ES-I3 (cell line): Measurements from ENCODE around the gene NIP7.
"Not testable (repeated sequence)": the region's sequence is repeated elsewhere in the genome, so short reads cannot be mapped to it uniquely, and the experiment has no call there.

Source experiments
- H3K36me3 ChIP-seq: 2 replicates; pipeline ENCODE4 v1.6.1; 2013; ENCODE audit warnings: mild to moderate bottlenecking, low read length, control low read depth, moderate library complexity; ENCODE audit not compliant: insufficient read depth
- H3K4me1 ChIP-seq: 2 replicates; pipeline ENCODE4 v1.6.1; 2013; ENCODE audit warnings: mild to moderate bottlenecking, control low read depth, low read length; ENCODE audit not compliant: insufficient read depth
- H3K9ac ChIP-seq: 2 replicates; pipeline ENCODE4 v1.6.1; 2013; ENCODE audit warnings: low read depth, mild to moderate bottlenecking, low read length, moderate library complexity
- H3K9me3 ChIP-seq: 2 replicates; pipeline ENCODE4 v1.6.1; 2013; ENCODE audit warnings: mild to moderate bottlenecking, low read length, moderate library complexity; ENCODE audit not compliant: control insufficient read depth, insufficient read depth

Gene NIP7

DNA sequence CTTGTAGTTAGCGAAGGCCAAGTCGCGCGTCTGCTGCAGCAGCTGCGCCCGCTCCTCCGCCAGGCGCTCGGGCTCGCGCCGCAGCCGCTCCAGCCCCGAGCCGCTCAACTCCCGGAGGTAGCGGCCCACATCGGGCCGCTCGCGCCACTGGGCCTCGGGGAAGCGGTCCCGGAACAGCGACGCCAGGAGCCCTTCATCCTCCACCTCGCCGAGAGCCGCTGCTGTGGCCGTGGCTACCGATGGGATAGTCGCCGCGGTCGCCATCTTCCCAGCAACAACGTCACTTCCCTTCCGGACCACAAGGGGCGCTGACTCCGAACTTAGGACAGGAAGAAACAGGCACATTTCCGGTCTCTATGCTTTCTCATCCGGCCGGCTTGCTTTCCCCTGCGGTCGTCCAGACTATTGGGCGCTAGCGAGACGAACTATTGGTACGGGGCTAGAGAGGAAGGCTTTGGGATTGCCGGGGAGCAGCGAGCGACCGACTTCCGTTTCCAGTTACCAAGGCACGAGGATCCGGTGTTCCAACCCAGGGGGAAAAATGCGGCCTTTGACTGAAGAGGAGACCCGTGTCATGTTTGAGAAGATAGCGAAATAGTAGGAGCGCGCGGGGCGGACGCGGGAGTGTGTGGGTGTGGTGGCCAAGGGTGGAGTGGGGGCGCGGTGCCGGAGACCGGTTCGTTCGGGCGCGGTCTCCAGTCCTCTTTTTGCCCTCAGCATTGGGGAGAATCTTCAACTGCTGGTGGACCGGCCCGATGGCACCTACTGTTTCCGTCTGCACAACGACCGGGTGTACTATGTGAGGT, at the start of gene NIP7, which contains the start of gene COG8:
Gene NIP7, plus strand, starts transcription at position 484 of the 806 bp plus-strand sequence. Its CDS starts 58 bp downstream, at position 542.
Gene COG8, minus strand, starts transcription at position 276 of the 806 bp plus-strand sequence. Its CDS starts 12 bp downstream, at position 264.
- H3K36me3 ChIP-seq: peaks cover 25% of the 10 kb centered on the region
- H3K4me1 ChIP-seq: no peaks in the 10 kb centered on the region
- H3K9ac ChIP-seq: peak within 1 kb of the TSS; percentile 92
- no peaks in the 10 kb centered on the region for H3K9me3 ChIP-seq

DNA sequence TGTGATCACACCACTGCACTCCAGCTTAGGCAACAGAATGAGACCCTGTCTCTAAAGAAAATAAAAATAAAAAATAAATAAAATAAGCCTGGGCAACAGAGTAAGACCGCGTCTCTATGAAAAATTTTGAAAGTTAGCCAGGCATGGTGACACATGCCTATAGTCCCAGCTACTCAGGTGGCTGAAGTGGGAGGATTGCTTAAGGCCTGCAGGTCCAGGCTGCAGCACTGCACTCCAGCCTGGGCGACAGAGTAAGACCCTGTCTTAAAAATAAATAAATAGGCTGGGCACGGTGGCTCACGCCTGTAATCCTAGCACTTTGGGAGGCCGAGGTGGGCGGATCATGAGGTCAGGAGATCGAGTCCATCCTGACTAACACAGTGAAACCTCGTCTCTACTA, 47.9 kb upstream of the NIP7 start:
- not testable (repeated sequence) for H3K9me3 ChIP-seq, H3K36me3 ChIP-seq, H3K9ac ChIP-seq, H3K4me1 ChIP-seq

DNA sequence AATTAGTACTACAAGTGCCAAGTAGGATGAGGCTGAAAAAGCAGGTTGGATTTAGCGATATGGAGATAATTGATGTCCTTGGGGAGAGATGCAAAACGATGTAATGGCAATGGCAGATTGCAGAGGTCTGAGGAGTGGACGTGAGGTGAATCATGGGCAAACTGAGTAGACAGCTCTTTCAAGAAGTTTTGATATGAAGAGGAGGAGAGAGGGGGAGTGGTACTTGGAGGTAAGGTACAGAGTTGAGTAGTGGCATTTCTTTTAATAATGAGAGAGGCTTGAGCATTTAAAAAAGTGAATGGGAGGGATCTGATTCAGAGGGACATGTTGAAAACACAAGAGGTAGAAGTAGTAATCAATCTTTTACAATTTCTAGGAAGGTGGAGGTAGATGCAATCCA, 46.2 kb upstream of the NIP7 start:
- no peak overlapping the region for H3K9ac ChIP-seq
- H3K4me1 ChIP-seq: no peaks in the 10 kb centered on the region
- H3K36me3 ChIP-seq: no peaks in the 10 kb centered on the region
- H3K9me3 ChIP-seq: no peaks in the 10 kb centered on the region

DNA sequence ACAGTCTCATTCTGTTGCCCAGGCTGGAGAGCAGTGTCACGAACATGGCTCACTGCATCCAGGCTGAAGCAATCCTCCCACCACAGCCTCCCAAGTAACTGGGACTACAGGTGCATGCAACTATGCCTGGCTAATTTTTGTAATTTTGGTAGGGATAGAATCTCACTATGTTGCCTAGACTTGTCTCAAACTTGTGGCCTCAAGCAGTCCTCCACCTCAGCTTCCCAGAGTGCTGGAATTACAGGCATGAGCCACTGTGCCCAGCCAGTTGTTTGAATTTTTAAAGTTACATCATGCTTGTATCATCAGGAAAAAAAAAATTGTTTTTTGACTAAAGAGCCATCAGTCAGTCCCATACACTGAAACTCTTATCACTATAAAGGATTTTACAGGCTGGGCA, 45.5 kb upstream of the NIP7 start:
- Histone ChIP-seq H3K4me1 (no peaks in the 10 kb centered on the region), H3K9ac (no peak overlapping the region), H3K9me3 (no peaks in the 10 kb centered on the region), H3K36me3 (no peaks in the 10 kb centered on the region)

DNA sequence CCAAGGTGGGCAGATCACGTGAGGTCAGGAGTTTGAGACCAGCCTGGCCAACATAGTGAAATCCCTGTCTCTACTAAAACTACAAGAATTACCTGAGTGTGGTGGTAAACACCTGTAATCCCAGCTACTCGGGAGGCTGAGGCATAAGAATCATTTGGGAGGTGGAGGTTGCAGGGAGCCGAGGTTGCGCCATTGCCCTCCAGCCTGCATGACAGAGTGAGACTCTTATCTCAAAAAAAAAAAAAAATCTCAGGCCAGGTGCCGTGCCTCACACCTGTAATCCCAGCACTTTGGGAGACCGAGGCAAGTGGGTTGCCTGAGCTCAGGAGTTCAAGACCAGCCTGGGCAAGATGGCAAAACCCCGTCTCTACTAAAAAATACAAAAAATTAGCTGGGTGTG, 42.8 kb upstream of the NIP7 start:
- H3K9ac ChIP-seq, H3K9me3 ChIP-seq, H3K36me3 ChIP-seq, H3K4me1 ChIP-seq: not testable (repeated sequence)

- no peaks in the 10 kb centered on the region for H3K9me3 ChIP-seq
Observed at GRCh38 chr16:69298261-69298660, 41.3 kb upstream of the NIP7 start.

DNA sequence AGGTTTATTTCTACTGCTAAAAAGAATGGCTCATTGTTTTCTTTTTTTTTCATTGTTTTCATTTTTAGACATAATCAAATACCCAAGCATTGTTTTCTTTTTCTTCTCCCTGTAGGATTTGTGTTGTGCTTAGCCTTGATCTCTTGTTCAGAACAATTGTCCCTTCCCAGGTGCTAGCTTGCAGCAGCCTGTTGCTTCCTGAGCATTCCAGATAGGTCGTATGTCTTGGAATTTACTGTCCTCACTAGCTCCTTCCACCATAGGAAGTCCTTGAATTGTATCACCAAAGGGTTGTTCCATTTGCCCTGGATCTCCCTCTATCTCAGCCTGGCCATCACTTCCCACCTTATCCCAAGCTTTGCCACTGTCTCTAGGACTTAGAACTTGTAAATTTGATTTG, 38.4 kb upstream of the NIP7 start:
- H3K4me1 ChIP-seq: no peaks in the 10 kb centered on the region
- H3K9ac ChIP-seq: no peak overlapping the region
- no peaks in the 10 kb centered on the region for H3K9me3 ChIP-seq

More at GRCh38 chr16:69298261-69298660, 41.3 kb upstream of the NIP7 start:
- Histone ChIP-seq H3K9ac (no peak overlapping the region), H3K36me3 (no peaks in the 10 kb centered on the region; the same call in 1 of the 2 replicates), H3K4me1 (no peaks in the 10 kb centered on the region)

GRCh38 chr16:69301861-69302260, 37.7 kb upstream of the NIP7 start:
- no peak overlapping the region for H3K9ac ChIP-seq
- H3K9me3 ChIP-seq: no peaks in the 10 kb centered on the region
- H3K4me1 ChIP-seq: no peaks in the 10 kb centered on the region
- no peaks in the 10 kb centered on the region; the same call in 1 of the 2 replicates for H3K36me3 ChIP-seq

More for the DNA sequence above, 38.4 kb upstream of the NIP7 start:
- H3K36me3 ChIP-seq: no peaks in the 10 kb centered on the region; the same call in 1 of the 2 replicates

DNA sequence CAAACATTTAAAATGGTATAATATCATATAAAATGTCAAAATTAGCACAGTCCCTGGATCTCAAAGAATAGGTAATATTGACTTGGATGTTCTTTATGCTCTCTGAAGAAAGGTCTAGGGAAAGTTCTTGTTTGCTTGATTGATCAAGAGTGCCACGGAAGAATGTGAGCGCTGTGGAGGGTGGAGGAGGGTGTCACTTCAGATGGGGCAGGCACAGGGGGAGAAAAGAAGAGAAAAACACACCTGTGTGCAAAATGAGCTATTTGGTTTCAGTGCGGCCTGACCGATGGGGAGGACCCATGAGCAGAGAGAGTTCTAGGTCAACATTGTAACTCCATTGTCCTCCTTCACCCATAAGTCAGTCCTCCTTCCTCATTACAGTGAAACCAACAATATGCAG, 37.3 kb upstream of the NIP7 start:
- H3K9ac ChIP-seq: no peak overlapping the region
- no peaks in the 10 kb centered on the region; the same call in 1 of the 2 replicates for H3K36me3 ChIP-seq
- no peaks in the 10 kb centered on the region for H3K4me1 ChIP-seq

DNA sequence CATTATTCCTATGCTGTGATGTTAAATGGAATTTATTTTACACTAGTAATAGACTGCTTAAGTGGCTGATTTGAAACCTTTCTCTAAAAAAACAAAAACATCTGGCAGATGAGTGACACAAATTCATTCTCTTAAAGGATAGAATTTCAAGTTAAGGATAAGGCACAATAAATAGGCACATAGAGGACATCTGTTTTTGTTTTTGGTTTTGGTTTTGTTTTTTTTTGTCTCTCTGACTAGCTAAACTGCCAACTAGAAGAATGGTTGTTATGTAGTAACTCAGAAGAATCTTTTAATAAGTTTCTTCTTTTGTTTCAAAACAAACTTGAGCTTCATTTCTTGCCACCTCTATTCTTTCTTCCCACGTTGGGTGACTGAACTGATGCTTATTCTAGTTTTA, 33.5 kb upstream of the NIP7 start:
- Histone ChIP-seq H3K9me3 (no peaks in the 10 kb centered on the region), H3K4me1 (no peaks in the 10 kb centered on the region), H3K36me3 (no peaks in the 10 kb centered on the region; the same call in 1 of the 2 replicates), H3K9ac (no peak overlapping the region)

More for the DNA sequence above, 37.3 kb upstream of the NIP7 start:
- H3K9me3 ChIP-seq: no peaks in the 10 kb centered on the region

DNA sequence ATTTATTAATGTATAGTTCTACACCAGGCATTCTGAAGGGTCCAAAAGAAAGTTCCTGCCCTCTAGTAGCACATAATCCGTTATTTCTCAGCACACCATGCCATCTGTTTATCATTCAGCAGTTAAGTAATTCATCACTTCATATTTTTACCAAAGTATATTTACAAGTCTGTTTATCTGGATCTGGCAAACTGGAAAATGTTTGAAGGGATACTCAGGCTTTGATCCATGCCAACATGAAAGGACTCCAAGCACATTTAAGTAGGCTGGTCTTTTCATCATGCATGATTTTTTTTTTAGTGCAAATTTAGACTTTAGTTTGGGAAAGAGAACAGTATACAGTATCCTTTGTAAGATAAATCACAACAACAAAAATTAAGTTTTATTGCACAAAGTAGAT, 32.5 kb upstream of the NIP7 start:
- no peaks in the 10 kb centered on the region for H3K4me1 ChIP-seq
- no peaks in the 10 kb centered on the region; the same call in 1 of the 2 replicates for H3K36me3 ChIP-seq
- H3K9ac ChIP-seq: no peak overlapping the region
- no peaks in the 10 kb centered on the region for H3K9me3 ChIP-seq

DNA sequence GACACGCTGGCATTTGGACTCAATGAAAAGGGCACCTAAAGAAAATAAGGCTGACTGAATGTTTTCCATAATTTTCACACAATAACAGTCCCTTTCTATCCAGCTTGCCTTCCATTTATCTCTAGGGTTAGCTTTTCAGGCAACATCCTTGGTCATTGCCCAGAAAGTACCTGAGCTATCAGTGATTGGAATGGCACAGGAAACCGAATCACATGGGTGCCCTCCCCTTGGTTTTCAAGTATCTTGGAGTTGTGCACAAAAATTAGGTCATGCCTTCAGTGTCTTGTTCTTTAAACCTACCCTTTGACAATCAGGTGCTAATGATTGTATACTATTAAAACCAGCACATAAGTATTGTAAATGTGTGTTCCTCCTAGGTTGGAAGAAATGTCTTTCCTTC, 31.7 kb upstream of the NIP7 start:
- H3K9me3 ChIP-seq: no peaks in the 10 kb centered on the region
- H3K9ac ChIP-seq: no peak overlapping the region
- H3K36me3 ChIP-seq: no peaks in the 10 kb centered on the region; the same call in 1 of the 2 replicates
- H3K4me1 ChIP-seq: no peaks in the 10 kb centered on the region

DNA sequence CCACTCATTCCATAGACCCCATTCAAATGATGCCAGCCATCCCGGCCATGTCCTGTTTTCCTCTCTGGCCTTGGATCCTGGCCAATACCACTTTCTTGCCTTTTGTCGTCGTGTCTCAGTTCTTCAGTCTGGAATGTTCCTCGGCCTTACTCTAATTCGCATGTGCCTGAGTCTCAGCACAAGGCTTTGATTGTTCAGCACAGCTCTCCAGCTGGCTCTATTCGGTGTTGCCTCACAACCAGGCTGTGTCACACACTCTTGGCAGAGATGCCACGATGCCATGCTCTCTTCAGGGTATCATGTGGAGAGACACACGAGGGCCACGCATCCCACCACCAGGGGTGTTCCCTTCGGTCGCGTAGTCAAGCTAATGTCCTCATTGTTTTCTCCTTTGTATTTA, 30.3 kb upstream of the NIP7 start:
- no peaks in the 10 kb centered on the region for H3K9me3 ChIP-seq
- H3K9ac ChIP-seq: no peak overlapping the region
- H3K36me3 ChIP-seq: no peaks in the 10 kb centered on the region; the same call in 1 of the 2 replicates
- no peaks in the 10 kb centered on the region for H3K4me1 ChIP-seq

DNA sequence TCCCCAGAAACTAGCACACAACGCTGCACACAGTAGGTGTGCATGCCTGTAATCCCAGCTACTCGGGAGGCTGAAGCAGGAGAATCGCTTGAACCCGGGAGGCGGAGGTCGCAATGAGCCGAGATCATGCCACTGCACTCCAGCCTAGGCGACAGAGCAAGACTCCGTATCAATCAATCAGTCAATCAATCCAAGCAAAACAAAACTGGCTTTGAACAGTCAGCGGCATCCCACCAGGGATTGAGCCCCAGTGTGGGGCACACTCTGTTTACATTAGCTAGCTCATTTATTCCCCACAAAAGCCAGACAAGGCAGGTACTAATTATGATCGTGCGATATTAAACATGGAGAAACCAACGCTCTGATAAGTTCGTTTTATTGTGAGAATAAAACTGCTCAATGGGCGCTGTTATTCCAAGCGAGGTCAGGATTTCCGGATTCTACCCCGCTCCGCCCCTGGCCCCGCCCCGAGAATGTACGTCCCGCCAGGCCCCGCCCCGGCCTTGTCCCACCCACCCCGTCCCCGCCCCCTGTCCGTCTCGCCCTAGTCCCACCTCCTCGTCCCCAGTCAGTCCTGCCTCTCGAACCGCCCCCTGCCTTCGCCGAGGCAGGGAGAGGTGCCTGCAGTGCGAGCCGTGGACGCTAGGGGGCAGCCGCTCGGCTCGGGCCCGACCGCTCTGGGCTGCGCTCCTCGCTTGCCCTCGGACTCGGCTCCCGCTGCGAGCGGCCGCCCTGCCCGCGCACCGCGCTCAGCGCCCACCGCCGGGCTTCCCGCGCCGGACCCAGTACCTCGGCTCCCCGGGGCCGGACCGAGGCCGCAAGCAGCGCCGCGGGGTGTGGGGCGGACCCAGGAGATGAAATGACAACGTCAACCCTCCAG, 28.7 kb upstream of the NIP7 start, which contains the start of gene VPS4A:
Gene VPS4A, plus strand, starts transcription at position 698 of the 880 bp plus-strand sequence. Its CDS starts 162 bp downstream, at position 860.
- Histone ChIP-seq H3K36me3 (no peaks in the 10 kb centered on the region; the same call in 1 of the 2 replicates), H3K9ac (peak within 1 kb of the TSS; percentile 95), H3K9me3 (no peaks in the 10 kb centered on the region), H3K4me1 (no peaks in the 10 kb centered on the region)
